Activated CD8-positive, alpha-beta memory T cell treated with anti-CD3 and anti-CD28 coated beads, Interleukin-2, amount 50 U/mL, for 1 hour (primary cell): ENCODE results near the gene PPP1R1C.
"Not testable (repeated sequence)": the region's sequence is repeated elsewhere in the genome, so short reads cannot be mapped to it uniquely, and the experiment has no call there.

ENCODE experiments used
- DNase-seq: peaks from one replicate; pipeline ENCODE4 v3.0.0-alpha.2; 2020; ENCODE audit errors: extremely low read depth

The PPP1R1C gene

DNA sequence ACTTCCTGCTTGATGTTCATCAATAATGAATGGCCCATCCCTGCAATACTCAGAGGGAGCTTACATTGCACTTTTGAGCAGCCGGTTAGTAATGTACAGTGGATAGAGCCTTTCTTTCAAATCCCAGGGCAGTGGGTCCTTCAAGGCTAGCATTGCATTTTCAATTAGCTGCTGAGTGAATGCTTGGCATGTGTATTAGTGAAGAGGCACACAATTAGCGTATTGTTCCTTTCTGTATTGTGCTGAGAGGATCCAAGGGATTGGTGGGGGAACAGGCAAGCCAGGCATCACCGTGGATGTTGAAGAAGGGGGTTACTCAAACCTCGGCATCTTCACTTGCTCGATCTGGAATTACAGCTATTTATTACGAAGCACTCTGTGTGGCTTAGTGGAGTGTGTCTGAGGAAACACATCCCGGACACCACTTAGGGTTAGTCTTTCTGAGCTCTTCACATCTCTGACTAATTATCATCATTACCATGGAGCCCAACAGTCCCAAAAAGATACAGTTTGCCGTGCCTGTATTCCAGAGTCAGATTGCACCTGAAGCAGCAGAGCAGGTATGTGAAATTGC lies at the start of gene PPP1R1C:
Gene PPP1R1C (plus strand): TSS at position 222 of the 574 bp plus-strand sequence. CDS start 258 bp downstream, at position 480.
- DNase-seq, result no peak

DNA sequence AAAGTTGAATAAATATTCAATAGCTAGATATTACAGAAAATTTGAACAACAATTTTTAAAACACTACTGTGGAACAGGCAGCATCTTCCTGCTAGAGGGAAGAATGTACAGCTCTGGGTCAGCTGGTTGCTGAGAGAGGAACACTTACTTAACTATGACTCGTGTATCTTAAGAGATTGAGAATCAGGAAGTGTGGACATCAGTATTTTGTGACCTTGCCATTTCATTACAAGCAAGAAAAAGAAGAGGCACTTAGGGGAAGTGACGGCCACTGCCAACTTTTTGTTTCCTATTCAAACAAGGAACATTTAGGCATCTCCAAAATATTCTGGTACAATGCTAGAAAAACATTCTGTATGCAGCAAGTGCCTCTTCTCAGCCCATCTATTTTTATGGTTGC lies 48.2 kb upstream of the PPP1R1C start:
- no peak for DNase-seq

GRCh38 chr2:181943411-181944124 lies 42.1 kb upstream of the PPP1R1C start:
- DNase-seq, result no peak

- no peak for DNase-seq
Observed at GRCh38 chr2:181944164-181944913, 41.3 kb upstream of the PPP1R1C start.

GRCh38 chr2:181944914-181945291 lies 40.8 kb upstream of the PPP1R1C start:
- DNase-seq, result no peak

DNA sequence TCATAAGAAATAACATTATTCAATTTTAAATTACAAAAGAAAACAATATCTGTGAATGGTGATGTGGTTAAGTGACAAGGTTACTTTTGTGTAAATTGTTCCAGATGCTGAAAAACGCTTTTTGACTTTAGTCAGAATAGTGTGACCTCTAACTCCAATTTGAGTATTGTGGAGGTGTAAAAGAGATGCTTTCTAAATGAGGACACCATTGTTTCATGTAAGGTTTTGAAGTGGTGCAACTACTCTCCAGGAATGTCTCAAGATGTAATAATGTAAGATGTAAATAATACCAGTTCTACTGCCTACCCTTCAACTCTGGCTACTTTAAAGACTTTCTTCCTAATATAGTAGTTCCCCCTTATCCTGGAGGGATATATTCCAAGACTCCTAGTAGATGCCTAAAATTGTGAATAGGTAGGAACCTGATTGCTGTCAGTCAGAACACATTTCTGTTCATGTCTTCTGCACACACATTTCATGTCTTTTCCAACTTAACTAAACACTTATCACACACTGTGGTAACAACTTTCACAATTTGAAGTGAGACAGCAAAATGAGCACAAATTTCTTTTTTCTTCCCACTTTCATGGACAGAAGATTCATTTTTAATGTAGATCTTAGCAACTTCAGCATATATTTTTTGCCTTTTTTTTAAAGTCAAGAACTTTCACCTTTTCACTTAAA lies 39.1 kb upstream of the PPP1R1C start:
- no peak for DNase-seq

- DNase-seq, result no peak
Observed at GRCh38 chr2:181947273-181947672, 38.4 kb upstream of the PPP1R1C start.

- DNase-seq, result no peak
Observed at GRCh38 chr2:181948227-181948626, 37.4 kb upstream of the PPP1R1C start.

- DNase-seq, result no peak
Observed at GRCh38 chr2:181949047-181949446, 36.6 kb upstream of the PPP1R1C start.

DNA sequence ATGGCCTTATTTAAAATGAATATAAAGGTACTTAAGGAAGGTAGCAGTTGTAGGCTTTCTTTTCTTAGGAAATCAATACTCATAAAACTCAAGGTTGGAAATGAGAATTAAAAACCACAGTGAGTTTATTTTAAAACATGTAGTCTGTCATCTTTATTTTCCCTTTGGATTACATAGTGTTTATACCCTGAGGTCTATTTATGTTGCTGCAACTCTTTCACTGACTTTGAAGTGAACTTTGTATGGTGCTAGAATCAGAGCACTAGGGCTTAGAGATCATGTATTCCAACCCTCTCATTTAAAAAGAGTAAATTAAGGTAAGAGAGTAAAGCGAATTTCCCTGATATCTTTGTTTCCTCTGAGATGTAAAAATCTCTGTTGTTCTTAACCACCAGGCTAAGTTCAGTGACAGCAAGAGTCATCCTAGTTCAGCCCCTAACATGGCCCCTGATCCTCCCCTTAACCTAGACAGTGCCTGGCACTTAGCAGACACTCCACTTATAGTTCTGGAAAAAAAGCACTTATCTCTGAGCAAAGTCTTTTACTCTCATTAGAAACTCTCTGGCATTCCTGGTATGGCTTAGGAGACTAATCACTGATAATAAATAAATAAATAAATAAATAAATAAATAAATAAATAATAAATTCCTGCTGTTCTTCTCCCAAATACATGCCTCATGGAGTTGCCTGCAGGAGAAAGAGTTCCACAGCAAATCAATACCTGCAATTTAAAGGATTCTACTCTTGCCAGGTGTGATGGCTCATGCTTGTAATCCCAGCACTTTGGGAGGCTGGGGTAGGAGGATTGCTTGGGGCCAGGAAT lies 33.0 kb upstream of the PPP1R1C start:
- DNase-seq, result no peak

GRCh38 chr2:181953881-181954537 lies 31.6 kb upstream of the PPP1R1C start:
- DNase-seq, result peak; percentile 17

DNA sequence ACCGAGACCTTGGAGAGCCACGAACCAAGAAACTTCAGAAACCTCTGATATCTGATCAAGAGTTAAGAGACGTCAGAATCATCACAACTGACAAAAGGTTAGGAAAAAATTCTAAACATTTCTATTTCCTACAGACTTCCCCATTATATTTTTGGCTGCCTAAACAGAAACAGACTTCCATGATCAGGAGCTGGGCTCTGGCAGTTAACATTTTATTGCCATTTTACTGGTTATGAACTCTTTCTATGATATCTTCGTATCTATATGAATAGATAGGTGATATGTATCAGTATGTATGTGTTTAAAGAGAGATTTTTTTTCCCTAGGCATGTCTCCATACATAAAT lies 31.1 kb upstream of the PPP1R1C start:
- no peak for DNase-seq

DNA sequence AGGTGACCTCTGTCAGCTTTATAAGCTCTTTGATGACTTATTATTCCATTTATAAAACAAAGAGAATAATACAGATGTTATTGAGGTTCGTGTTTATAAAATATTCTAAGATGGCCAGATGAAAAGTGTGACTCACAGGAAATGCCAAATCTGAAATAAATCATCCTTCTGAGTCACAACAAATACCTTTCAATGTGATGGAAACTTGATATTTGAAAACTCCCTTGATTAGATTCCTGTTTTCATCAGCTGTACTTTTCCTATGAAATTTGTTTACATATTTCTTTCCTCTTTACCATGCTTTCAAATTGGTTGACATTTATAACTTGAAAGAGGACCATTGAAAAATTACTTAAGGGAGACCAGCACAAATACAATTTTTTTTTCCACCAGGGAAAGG lies 30.6 kb upstream of the PPP1R1C start:
- no peak for DNase-seq

- not testable (repeated sequence) for DNase-seq
Observed at GRCh38 chr2:181955866-181956265, 29.8 kb upstream of the PPP1R1C start.

DNA sequence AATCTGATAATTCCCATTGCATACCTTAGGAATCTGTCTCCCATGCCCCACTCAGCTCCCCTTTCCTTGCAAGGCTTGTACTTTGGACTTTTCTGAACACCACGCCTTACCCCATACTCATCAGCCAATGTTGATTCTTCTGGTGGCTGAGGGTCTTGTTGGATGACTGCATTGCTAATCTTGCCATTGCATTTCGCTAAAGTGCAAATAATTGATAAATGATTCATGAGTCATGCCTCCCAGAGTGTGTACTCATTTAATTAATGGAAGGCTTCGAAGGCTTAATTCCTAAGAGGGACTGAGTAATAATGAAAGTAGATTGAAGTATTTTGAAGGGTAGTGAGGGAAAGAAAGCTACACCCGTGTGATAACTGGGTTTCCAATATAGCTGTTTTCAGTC lies 28.0 kb upstream of the PPP1R1C start:
- DNase-seq, result no peak

- no peak for DNase-seq
Observed at GRCh38 chr2:181958726-181959125, 26.9 kb upstream of the PPP1R1C start.

- no peak for DNase-seq
Observed at GRCh38 chr2:181959508-181959907, 26.1 kb upstream of the PPP1R1C start.

DNA sequence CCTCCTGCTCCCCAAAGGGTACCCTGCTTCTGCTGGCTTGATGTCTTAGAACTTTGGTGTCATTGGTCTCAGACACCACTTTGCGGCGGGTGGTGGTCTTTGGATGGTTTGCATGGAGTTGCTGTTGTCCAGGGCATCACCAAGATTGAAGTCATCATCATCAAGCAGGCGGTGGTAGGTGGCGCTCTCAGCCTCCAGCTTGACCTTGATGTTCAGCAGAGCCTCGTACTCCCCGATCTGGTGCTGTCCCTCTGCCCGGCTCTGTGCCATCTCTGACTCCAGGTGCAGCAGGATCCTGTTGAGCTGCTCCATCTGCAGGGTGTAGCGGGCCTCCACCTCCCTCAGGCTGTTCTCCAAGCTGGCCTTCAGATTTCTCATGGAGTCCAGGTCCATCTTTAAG lies 24.5 kb upstream of the PPP1R1C start:
- not testable (repeated sequence) for DNase-seq

DNA sequence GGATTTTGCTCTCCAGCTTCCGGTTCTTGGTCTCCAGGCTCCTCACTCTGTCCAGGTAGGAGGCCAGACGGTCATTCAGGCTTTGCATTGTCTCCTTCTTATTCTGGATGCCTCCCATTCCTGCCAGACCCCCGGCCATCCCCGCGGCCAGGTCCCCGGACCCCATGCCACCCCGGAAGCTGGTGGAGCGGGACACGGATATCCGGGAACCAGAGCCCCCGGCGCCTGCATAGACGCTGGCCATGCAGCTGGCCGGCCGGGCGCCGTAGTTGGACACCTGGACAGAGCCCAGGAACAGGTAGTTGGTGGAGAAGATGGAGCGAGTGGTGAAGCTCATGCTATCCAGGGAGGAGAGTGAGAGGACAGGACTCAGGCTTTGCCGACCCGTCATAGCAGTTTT lies 23.5 kb upstream of the PPP1R1C start:
- DNase-seq, result no peak

- no peak for DNase-seq
Observed at GRCh38 chr2:181970160-181970794, 15.4 kb upstream of the PPP1R1C start.

GRCh38 chr2:181971032-181971431 lies 14.6 kb upstream of the PPP1R1C start:
- DNase-seq, result no peak
